ENCODE measurements around the gene INSR. TPM values are rescaled to one million over a fixed set of nuclear protein-coding genes. Genes with fewer than 3 reads are reported as not detected.

INSR gene
- total RNA-seq, 1 donor from 2014 or later, result 44.7 TPM

DNA sequence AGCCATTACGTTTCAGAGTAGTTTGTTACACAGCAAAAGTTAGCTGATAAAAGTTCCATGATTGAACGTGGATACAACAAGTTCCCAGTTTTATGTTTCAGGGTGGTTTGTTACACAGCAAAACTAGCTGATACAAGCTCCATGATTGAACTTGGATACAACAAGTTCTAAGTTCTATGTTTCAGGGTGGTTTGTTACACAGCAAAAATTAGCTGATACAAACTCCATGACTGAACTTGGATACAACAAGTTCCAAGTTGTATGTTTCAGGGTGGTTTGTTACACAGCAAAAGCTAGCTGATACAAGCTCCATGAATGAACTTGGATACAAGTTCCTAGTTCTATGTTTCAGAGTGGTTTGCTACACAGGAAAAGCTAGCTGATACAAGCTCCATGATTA is 47.6 kb downstream of the INSR start:
- Mint-ChIP-seq H3K4me3 (no peak overlapping the region), H3K4me1 (no peaks in the 10 kb centered on the region), H3K36me3 (peaks cover 11% of the 10 kb centered on the region), H3K27me3 (ENCODE audit: low read depth) (no peaks in the 10 kb centered on the region), H3K9me3 (peaks cover 9% of the 10 kb centered on the region), H3K27ac (no peak overlapping the region)
- TF ChIP-seq, protein P1, sequence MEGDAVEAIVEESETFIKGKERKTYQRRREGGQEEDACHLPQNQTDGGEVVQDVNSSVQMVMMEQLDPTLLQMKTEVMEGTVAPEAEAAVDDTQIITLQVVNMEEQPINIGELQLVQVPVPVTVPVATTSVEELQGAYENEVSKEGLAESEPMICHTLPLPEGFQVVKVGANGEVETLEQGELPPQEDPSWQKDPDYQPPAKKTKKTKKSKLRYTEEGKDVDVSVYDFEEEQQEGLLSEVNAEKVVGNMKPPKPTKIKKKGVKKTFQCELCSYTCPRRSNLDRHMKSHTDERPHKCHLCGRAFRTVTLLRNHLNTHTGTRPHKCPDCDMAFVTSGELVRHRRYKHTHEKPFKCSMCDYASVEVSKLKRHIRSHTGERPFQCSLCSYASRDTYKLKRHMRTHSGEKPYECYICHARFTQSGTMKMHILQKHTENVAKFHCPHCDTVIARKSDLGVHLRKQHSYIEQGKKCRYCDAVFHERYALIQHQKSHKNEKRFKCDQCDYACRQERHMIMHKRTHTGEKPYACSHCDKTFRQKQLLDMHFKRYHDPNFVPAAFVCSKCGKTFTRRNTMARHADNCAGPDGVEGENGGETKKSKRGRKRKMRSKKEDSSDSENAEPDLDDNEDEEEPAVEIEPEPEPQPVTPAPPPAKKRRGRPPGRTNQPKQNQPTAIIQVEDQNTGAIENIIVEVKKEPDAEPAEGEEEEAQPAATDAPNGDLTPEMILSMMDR (IDR thresholded peaks at IDR 0.05; ENCODE audit: unreplicated experiment), result no peak
- no peak for DNase-seq (ENCODE audit: low spot score in 2 of 2, unreplicated experiment in 2 of 2)

DNA sequence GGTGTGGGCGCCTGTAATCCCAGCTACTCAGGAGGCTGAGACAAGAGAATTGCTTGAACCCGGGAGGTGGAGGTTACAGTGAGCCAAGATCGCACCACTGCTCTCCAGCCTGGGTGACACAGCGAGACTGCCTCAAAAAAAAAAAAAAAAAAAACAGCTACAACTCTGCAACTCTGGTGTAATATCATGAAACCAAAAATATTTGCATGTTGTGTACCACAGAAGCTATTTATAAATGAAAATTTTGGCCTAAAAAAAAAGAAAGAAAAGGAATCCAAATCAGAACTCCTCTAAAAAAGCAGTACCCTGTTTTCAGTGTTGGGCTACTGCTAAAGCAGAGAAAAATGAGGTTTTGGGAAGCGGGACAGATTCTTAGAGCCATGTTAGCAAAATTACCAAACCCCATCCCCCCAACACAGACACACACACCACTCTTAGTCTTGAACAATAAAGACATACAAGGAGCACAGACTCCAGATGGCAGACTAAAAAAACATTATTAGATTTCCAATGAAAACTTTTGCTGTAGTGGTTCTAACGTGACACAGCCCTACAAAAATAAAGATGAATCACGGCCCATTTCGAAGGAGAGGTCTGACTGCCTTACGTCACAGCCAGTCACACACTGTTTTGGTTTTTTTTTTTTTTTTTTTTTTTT is 51.5 kb downstream of the INSR start:
- H3K27me3 Mint-ChIP-seq (ENCODE audit: low read depth), result no peaks in the 10 kb centered on the region
- peaks cover 4% of the 10 kb centered on the region for H3K4me1 Mint-ChIP-seq
- H3K9me3 Mint-ChIP-seq, result peaks cover 19% of the 10 kb centered on the region
- H3K4me3 Mint-ChIP-seq, result no peak overlapping the region
- peaks cover 16% of the 10 kb centered on the region for H3K36me3 Mint-ChIP-seq
- DNase-seq (ENCODE audit: low spot score in 2 of 2, unreplicated experiment in 2 of 2), result no peak
- peak overlapping the region; percentile 8 for H3K27ac Mint-ChIP-seq
- TF ChIP-seq, protein P1 (IDR thresholded peaks at IDR 0.05; ENCODE audit: unreplicated experiment), result no peak

DNA sequence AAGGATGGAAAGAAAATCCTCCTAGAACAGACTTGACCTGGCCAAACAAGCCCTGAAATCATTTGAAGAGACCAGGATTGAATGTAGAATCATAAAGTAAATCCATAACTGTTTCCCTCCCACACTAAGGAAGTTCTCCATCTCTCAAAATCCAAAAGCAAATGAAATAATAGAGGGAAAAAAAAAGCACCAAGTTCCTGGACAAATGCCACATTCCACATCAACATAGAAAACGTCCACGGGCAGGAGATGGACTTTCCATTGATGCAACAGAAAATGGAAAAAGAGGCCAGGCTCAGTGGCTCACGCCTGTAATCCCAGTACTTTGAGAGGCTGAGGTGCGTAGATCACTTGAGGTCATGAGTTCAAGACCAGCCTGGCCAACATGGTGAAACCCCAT is 56.2 kb downstream of the INSR start:
- peak overlapping the region; percentile 69 for H3K27ac Mint-ChIP-seq
- peaks cover 10% of the 10 kb centered on the region for H3K36me3 Mint-ChIP-seq
- no peaks in the 10 kb centered on the region for H3K27me3 Mint-ChIP-seq (ENCODE audit: low read depth)
- TF ChIP-seq, protein P1 (IDR thresholded peaks at IDR 0.05; ENCODE audit: unreplicated experiment), result no peak
- peaks cover 15% of the 10 kb centered on the region for H3K4me1 Mint-ChIP-seq
- no peak for DNase-seq (ENCODE audit: low spot score in 2 of 2, unreplicated experiment in 2 of 2)
- H3K9me3 Mint-ChIP-seq, result peaks cover 10% of the 10 kb centered on the region
- H3K4me3 Mint-ChIP-seq, result no peak overlapping the region

DNA sequence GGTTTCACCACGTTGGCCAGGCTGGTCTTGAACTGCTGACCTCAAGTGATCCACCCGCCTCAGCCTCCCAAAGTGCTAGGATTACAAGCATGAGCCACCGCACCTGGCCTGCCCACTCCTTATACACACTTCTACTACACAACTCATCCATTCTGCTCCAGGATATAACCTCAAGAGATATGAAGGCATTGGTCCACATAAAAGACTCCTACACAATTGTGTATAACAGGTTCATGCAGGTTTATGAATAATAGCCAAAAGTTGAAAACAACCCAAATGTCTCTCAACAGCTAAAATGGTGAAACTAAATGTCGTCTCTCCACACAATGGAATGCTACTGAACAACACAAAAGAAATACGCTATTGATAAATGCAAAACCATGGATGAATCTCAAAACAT is 58.1 kb downstream of the INSR start:
- peak overlapping the region; percentile 19 for H3K27ac Mint-ChIP-seq
- DNase-seq (ENCODE audit: low spot score in 2 of 2, unreplicated experiment in 2 of 2), result no peak
- TF ChIP-seq, protein P1 (IDR thresholded peaks at IDR 0.05; ENCODE audit: unreplicated experiment), result no peak
- no peaks in the 10 kb centered on the region for H3K27me3 Mint-ChIP-seq (ENCODE audit: low read depth)
- H3K4me3 Mint-ChIP-seq, result no peak overlapping the region
- peaks cover 10% of the 10 kb centered on the region for H3K36me3 Mint-ChIP-seq
- H3K9me3 Mint-ChIP-seq, result peaks cover 10% of the 10 kb centered on the region
- peaks cover 15% of the 10 kb centered on the region for H3K4me1 Mint-ChIP-seq

DNA sequence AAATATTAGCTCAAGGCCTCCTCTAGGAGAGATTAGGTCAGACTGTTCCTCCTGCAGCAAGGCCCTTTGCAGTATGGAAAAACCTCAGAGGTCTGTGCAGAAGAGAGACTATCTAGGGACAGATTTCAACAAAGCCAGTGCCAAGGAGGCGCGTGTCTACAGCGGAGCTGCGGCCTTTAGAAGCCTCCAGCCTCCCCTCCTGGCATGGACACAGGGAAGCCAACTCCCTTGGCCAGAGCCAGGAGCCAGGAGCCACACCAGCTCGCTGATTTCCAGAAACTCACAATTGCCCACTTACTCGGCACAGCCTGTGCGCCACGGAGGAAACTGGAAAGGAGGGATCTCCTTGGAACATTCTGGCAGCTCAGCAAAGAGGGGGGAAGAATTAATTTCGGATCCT is 63.4 kb downstream of the INSR start:
- Mint-ChIP-seq H3K36me3 (no peaks in the 10 kb centered on the region), H3K9me3 (no peaks in the 10 kb centered on the region), H3K27ac (no peak overlapping the region), H3K4me3 (no peak overlapping the region), H3K4me1 (peaks cover 12% of the 10 kb centered on the region), H3K27me3 (ENCODE audit: low read depth) (no peaks in the 10 kb centered on the region)
- DNase-seq (ENCODE audit: low spot score in 2 of 2, unreplicated experiment in 2 of 2), result no peak
- TF ChIP-seq, protein P1 (IDR thresholded peaks at IDR 0.05; ENCODE audit: unreplicated experiment), result no peak

Data from mesothelial cell of epicardium (in vitro differentiated cells).